GM23338 (cell line): ENCODE results near the gene DTYMK. TPM values are rescaled to one million over a fixed set of nuclear protein-coding genes. Genes with fewer than 3 reads are reported as not detected.

Experiments
- ATAC-seq: fragments of 200-7000 bp; cut with Tn5 transposase; 3 replicates; pipeline ENCODE4 v1.9.1; 2020
- DNase-seq: peaks from one replicate; pipeline ENCODE4 v3.0.0-alpha.2; 2015; ENCODE audit warnings: low spot score
- H2AFZ ChIP-seq: fragments of 200-600 bp; sonication (generic); 2 replicates; pipeline ENCODE4 v1.8.0; 2016; ENCODE audit warnings: antibody characterized with exemption, mild to moderate bottlenecking, moderate library complexity
- H3F3A ChIP-seq: fragments of 200-600 bp; sonication (generic); replicated peaks from 2 replicates; pipeline ENCODE4 v1.8.0; 2017; ENCODE audit warnings: antibody characterized with exemption, mixed run types, low read depth
- H3K27ac ChIP-seq: fragments of 200-600 bp; sonication (generic); 2 replicates; pipeline ENCODE4 v1.6.1; 2016; ENCODE audit warnings: low read depth
- H3K27me3 ChIP-seq: fragments of 200-600 bp; sonication (generic); 2 replicates; pipeline ENCODE4 v1.8.0; 2016; ENCODE audit warnings: mild to moderate bottlenecking, mixed run types, moderate library complexity; ENCODE audit not compliant: insufficient read depth
- H3K36me3 ChIP-seq: fragments of 200-600 bp; sonication (generic); 2 replicates; pipeline ENCODE4 v1.8.0; 2016; ENCODE audit warnings: mild to moderate bottlenecking; ENCODE audit not compliant: insufficient read depth
- H3K4me1 ChIP-seq: fragments of 200-600 bp; sonication (generic); 2 replicates; pipeline ENCODE4 v1.8.0; 2016; ENCODE audit warnings: mild to moderate bottlenecking, moderate library complexity; ENCODE audit not compliant: insufficient read depth
- H3K4me2 ChIP-seq: fragments of 200-600 bp; sonication (generic); 2 replicates; pipeline ENCODE4 v1.7.1; 2017; ENCODE audit warnings: mixed run types
- H3K4me3 ChIP-seq: fragments of 200-600 bp; sonication (generic); 2 replicates; pipeline ENCODE4 v1.6.1; 2016; ENCODE audit warnings: mixed run types
- H3K79me2 ChIP-seq: fragments of 200-600 bp; sonication (generic); replicated peaks from 2 replicates; pipeline ENCODE4 v1.8.0; 2017; ENCODE audit warnings: mild to moderate bottlenecking; ENCODE audit not compliant: insufficient read depth
- H3K9me2 ChIP-seq: fragments of 200-600 bp; sonication (generic); 2 replicates; pipeline ENCODE4 v1.8.0; 2017; ENCODE audit not compliant: insufficient read depth
- H4K20me1 ChIP-seq: fragments of 200-600 bp; sonication (generic); replicated peaks from 2 replicates; pipeline ENCODE4 v1.8.0; 2017; ENCODE audit warnings: mild to moderate bottlenecking; ENCODE audit not compliant: insufficient read depth
- H3K27ac Mint-ChIP-seq: 2 replicates; pipeline ENCODE4 v1.8.0; 2020; ENCODE audit warnings: inconsistent platforms, mild to moderate bottlenecking, moderate library complexity, mixed read lengths
- H3K27me3 Mint-ChIP-seq: 3 replicates; pipeline ENCODE4 v1.8.0; 2022; ENCODE audit warnings: low read depth, mild to moderate bottlenecking, moderate library complexity, mixed read lengths, inconsistent platforms; ENCODE audit not compliant: insufficient read depth, poor library complexity
- H3K36me3 Mint-ChIP-seq: 3 replicates; pipeline ENCODE4 v1.8.0; 2021; ENCODE audit warnings: low read depth, mild to moderate bottlenecking, inconsistent platforms, moderate library complexity, mixed read lengths
- H3K4me1 Mint-ChIP-seq: 3 replicates; pipeline ENCODE4 v1.8.0; 2020; ENCODE audit warnings: mild to moderate bottlenecking, inconsistent platforms, mixed read lengths
- H3K4me3 Mint-ChIP-seq: 3 replicates; pipeline ENCODE4 v1.8.0; 2021; ENCODE audit warnings: moderate library complexity, mild to moderate bottlenecking, inconsistent platforms, mixed read lengths
- H3K9me3 Mint-ChIP-seq: 3 replicates; pipeline ENCODE4 v1.8.0; 2020; ENCODE audit warnings: moderate library complexity, mild to moderate bottlenecking, inconsistent platforms, mixed read lengths
- CREB1 ChIP-seq: fragments of 250-450 bp; sonication (Bioruptor Pico); IDR thresholded peaks from 2 replicates; pipeline ENCODE4 v1.5.0; 2020; ENCODE audit warnings: low read depth, mild to moderate bottlenecking, moderate library complexity
- EZH2 ChIP-seq: fragments of 200-600 bp; sonication (generic); IDR thresholded peaks from one replicate; pipeline ENCODE4 v1.8.0; 2017; ENCODE audit warnings: antibody characterized with exemption, mild to moderate bottlenecking, low read depth; ENCODE audit not compliant: unreplicated experiment
- EZH2phosphoT487 ChIP-seq: fragments of 200-600 bp; sonication (generic); IDR thresholded peaks from one replicate; pipeline ENCODE4 v1.8.1; 2018; ENCODE audit warnings: antibody characterized with exemption; ENCODE audit not compliant: unreplicated experiment
- JUNB ChIP-seq: IDR thresholded peaks from one replicate; pipeline ENCODE4 v1.6.1; 2016; ENCODE audit warnings: antibody characterized with exemption; ENCODE audit not compliant: unreplicated experiment
- NANOG ChIP-seq: IDR thresholded peaks from 2 replicates; pipeline ENCODE4 v1.6.1; 2016; ENCODE audit warnings: antibody characterized with exemption, borderline replicate concordance
- POLR2AphosphoS5 ChIP-seq: IDR thresholded peaks from 2 replicates; pipeline ENCODE4 v1.6.1; 2016; ENCODE audit warnings: antibody characterized with exemption, low read depth
- STAT1 ChIP-seq: IDR thresholded peaks from one replicate; pipeline ENCODE4 v1.6.1; 2016; ENCODE audit warnings: antibody characterized with exemption; ENCODE audit not compliant: unreplicated experiment
- ZNF114 ChIP-seq: fragments of 250-450 bp; sonication (Bioruptor Pico); IDR thresholded peaks from 2 replicates; pipeline ENCODE4 v1.5.0; 2020; ENCODE audit warnings: mild to moderate bottlenecking, moderate library complexity
- ZNF331 ChIP-seq: fragments of 250-450 bp; sonication (Bioruptor Pico); IDR thresholded peaks from 2 replicates; pipeline ENCODE4 v1.5.0; 2020; ENCODE audit warnings: low read depth, mild to moderate bottlenecking, moderate library complexity
- ZNF462 ChIP-seq: fragments of 250-450 bp; sonication (Bioruptor Pico); IDR thresholded peaks from 2 replicates; pipeline ENCODE4 v1.5.0; 2020; ENCODE audit warnings: mild to moderate bottlenecking, moderate library complexity
- polyA plus RNA-seq: library from polyadenylated mRNA; unstranded; fragments of >200 nt; fragmentation: Nextera tagmentation; extraction: Ambion mirVana; gene quantifications from 2 replicates; pipeline ENCODE4 v1.2.1, GENCODE V29; 2016
- total RNA-seq: library from RNA; depleted of rRNA; stranded (reverse); fragments of >200 nt; shearing (Covaris generic); gene quantifications from 2 replicates; pipeline ENCODE4 v1.2.3, GENCODE V29; 2014
- TF ChIP-seq, protein P1 (sequence below): IDR thresholded peaks from 2 replicates; pipeline ENCODE4 v1.6.1; 2016; ENCODE audit warnings: antibody characterized with exemption
- TF ChIP-seq, protein P2 (sequence below), 2 experiments: fragments of 200-600 bp in 1 of 2; sonication (generic) in 1 of 2; conservative IDR thresholded peaks; 2 replicates each; pipeline versions ENCODE4 v1.5.1 to v1.6.1; 2016 to 2017; ENCODE audit warnings: antibody characterized with exemption in 2 of 2, low read depth in 2 of 2, mild to moderate bottlenecking in 2 of 2, moderate library complexity in 1 of 2

Gene DTYMK
- total and polyA plus RNA-seq, 2 experiments from 2014 or later, result 55.4 to 65.4 TPM

- H3K36me3 Mint-ChIP-seq, result peaks cover 60% of the 10 kb centered on the region
- Histone ChIP-seq H3F3A (no peaks in the 10 kb centered on the region), H3K27me3 (no peaks in the 10 kb centered on the region), H2AFZ (no peak overlapping the region), H3K27ac (no peak overlapping the region), H3K4me2 (no peak overlapping the region), H3K36me3 (peaks cover 6% of the 10 kb centered on the region), H3K79me2 (peaks cover 51% of the 10 kb centered on the region), H3K4me3 (no peak overlapping the region), H3K4me1 (peaks cover 19% of the 10 kb centered on the region), H4K20me1 (peaks cover 35% of the 10 kb centered on the region), H3K9me2 (no peaks in the 10 kb centered on the region)
- ATAC-seq, result no peak
- H3K9me3 Mint-ChIP-seq, result no peaks in the 10 kb centered on the region; the same call in 2 of the 3 replicates
- H3K27me3 Mint-ChIP-seq, result peaks cover 5% of the 10 kb centered on the region
- TF ChIP-seq EZH2 (no peak), JUNB (no peak), STAT1 (no peak)
- no peak overlapping the region for H3K4me3 Mint-ChIP-seq
- H3K27ac Mint-ChIP-seq, result no peak overlapping the region
- no peak for DNase-seq
- peaks cover 26% of the 10 kb centered on the region for H3K4me1 Mint-ChIP-seq
Observed at GRCh38 chr2:241652722-241653121, 33.9 kb downstream of the DTYMK start.

DNA sequence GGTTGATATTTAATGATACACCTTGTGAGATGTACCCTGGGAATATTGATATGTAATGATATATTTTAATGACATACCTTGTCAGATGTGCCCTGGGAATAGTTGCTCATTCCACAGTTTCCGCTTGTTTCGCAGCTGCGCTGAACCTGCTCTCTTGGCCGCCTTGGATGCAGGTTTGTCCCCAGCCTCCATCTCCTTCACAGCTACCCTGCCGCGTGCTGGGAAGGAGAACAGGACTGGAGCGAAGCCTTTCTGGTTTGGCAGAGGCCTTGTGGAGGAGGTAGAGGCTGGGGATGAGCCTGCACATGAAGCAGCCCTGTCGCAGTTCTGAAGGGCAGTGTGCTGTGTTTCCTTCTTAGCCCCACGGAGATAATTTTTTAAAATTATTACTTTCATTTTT is 34.5 kb downstream of the DTYMK start:
- H3K27ac ChIP-seq, result no peak overlapping the region
- no peak overlapping the region for H3K4me3 ChIP-seq
- Mint-ChIP-seq H3K9me3 (no peaks in the 10 kb centered on the region; the same call in 2 of the 3 replicates), H3K4me3 (no peak overlapping the region), H3K36me3 (peaks cover 56% of the 10 kb centered on the region), H3K27me3 (peaks cover 5% of the 10 kb centered on the region), H3K4me1 (peaks cover 26% of the 10 kb centered on the region), H3K27ac (no peak overlapping the region)
- ATAC-seq (no peak), DNase-seq (no peak)
- peaks cover 57% of the 10 kb centered on the region for H3K79me2 ChIP-seq
- H3K36me3 ChIP-seq, result peaks cover 6% of the 10 kb centered on the region
- TF ChIP-seq, protein P1, sequence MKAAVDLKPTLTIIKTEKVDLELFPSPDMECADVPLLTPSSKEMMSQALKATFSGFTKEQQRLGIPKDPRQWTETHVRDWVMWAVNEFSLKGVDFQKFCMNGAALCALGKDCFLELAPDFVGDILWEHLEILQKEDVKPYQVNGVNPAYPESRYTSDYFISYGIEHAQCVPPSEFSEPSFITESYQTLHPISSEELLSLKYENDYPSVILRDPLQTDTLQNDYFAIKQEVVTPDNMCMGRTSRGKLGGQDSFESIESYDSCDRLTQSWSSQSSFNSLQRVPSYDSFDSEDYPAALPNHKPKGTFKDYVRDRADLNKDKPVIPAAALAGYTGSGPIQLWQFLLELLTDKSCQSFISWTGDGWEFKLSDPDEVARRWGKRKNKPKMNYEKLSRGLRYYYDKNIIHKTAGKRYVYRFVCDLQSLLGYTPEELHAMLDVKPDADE, result no peak
- TF ChIP-seq JUNB (no peak), ZNF114 (CRISPR knock-in tag) (no peak), STAT1 (no peak), POLR2AphosphoS5 (no peak), EZH2phosphoT487 (no peak), CREB1 (no peak), NANOG (no peak), EZH2 (no peak), ZNF331 (CRISPR knock-in tag) (no peak), ZNF462 (CRISPR knock-in tag) (no peak)
- TF ChIP-seq, protein P2, sequence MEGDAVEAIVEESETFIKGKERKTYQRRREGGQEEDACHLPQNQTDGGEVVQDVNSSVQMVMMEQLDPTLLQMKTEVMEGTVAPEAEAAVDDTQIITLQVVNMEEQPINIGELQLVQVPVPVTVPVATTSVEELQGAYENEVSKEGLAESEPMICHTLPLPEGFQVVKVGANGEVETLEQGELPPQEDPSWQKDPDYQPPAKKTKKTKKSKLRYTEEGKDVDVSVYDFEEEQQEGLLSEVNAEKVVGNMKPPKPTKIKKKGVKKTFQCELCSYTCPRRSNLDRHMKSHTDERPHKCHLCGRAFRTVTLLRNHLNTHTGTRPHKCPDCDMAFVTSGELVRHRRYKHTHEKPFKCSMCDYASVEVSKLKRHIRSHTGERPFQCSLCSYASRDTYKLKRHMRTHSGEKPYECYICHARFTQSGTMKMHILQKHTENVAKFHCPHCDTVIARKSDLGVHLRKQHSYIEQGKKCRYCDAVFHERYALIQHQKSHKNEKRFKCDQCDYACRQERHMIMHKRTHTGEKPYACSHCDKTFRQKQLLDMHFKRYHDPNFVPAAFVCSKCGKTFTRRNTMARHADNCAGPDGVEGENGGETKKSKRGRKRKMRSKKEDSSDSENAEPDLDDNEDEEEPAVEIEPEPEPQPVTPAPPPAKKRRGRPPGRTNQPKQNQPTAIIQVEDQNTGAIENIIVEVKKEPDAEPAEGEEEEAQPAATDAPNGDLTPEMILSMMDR (conservative IDR thresholded peaks at IDR 0.05; ENCODE audit: low read depth in 2 of 2), result no peak
- H3K4me1 ChIP-seq, result peaks cover 19% of the 10 kb centered on the region
- H4K20me1 ChIP-seq, result peaks cover 39% of the 10 kb centered on the region
- no peaks in the 10 kb centered on the region for H3K9me2 ChIP-seq
- no peak overlapping the region for H2AFZ ChIP-seq
- no peaks in the 10 kb centered on the region for H3K27me3 ChIP-seq
- no peak overlapping the region for H3K4me2 ChIP-seq
- no peaks in the 10 kb centered on the region for H3F3A ChIP-seq
